GM18907 (cell line): ENCODE measurements around the gene LRRC71.

ENCODE experiments used
- ATAC-seq: cut with Tn5 transposase; IDR thresholded peaks from one replicate; pipeline ENCODE4 v1.9.1; 2021; ENCODE audit warnings: mild to moderate bottlenecking, moderate library complexity; ENCODE audit not compliant: unreplicated experiment

Gene LRRC71

GRCh38 chr1:156920233-156921052, at the start of gene LRRC71:
TSS of gene LRRC71 (plus strand) at chr1:156920632. CDS start at chr1:156920804, 172 bp downstream.
- ATAC-seq = no peak

- no peak for ATAC-seq
Measured at GRCh38 chr1:156873659-156874058, 46.8 kb upstream of the LRRC71 start.

GRCh38 chr1:156874142-156874541, 46.3 kb upstream of the LRRC71 start:
- no peak for ATAC-seq

GRCh38 chr1:156874572-156875340, 45.7 kb upstream of the LRRC71 start:
- ATAC-seq = no peak

- no peak for ATAC-seq
Measured at GRCh38 chr1:156875341-156875615, 45.2 kb upstream of the LRRC71 start.

- ATAC-seq = no peak
Measured at GRCh38 chr1:156876281-156876680, 44.2 kb upstream of the LRRC71 start.

- ATAC-seq = no peak
Measured at GRCh38 chr1:156877433-156878170, 42.8 kb upstream of the LRRC71 start.

- ATAC-seq = no peak
Measured at GRCh38 chr1:156879876-156880275, 40.6 kb upstream of the LRRC71 start.

- no peak for ATAC-seq
Measured at GRCh38 chr1:156880473-156880872, 40.0 kb upstream of the LRRC71 start.

GRCh38 chr1:156881101-156881500, 39.3 kb upstream of the LRRC71 start:
- ATAC-seq = no peak

GRCh38 chr1:156881663-156882062, 38.8 kb upstream of the LRRC71 start:
- ATAC-seq = no peak

GRCh38 chr1:156882543-156882942, 37.9 kb upstream of the LRRC71 start:
- no peak for ATAC-seq

- ATAC-seq = no peak
Measured at GRCh38 chr1:156883919-156884318, 36.5 kb upstream of the LRRC71 start.

GRCh38 chr1:156884560-156885184, 35.8 kb upstream of the LRRC71 start:
- no peak for ATAC-seq

- ATAC-seq = no peak
Measured at GRCh38 chr1:156885314-156885713, 35.1 kb upstream of the LRRC71 start.

- ATAC-seq = no peak
Measured at GRCh38 chr1:156885880-156886355, 34.5 kb upstream of the LRRC71 start.

GRCh38 chr1:156886583-156887281, 33.7 kb upstream of the LRRC71 start:
- no peak for ATAC-seq

GRCh38 chr1:156887317-156887716, 33.1 kb upstream of the LRRC71 start:
- ATAC-seq = no peak

GRCh38 chr1:156887734-156888133, 32.7 kb upstream of the LRRC71 start:
- ATAC-seq = no peak

- ATAC-seq = no peak
Measured at GRCh38 chr1:156889802-156890580, 30.4 kb upstream of the LRRC71 start.
